Measurements from ENCODE around the gene CAB39.

DNA sequence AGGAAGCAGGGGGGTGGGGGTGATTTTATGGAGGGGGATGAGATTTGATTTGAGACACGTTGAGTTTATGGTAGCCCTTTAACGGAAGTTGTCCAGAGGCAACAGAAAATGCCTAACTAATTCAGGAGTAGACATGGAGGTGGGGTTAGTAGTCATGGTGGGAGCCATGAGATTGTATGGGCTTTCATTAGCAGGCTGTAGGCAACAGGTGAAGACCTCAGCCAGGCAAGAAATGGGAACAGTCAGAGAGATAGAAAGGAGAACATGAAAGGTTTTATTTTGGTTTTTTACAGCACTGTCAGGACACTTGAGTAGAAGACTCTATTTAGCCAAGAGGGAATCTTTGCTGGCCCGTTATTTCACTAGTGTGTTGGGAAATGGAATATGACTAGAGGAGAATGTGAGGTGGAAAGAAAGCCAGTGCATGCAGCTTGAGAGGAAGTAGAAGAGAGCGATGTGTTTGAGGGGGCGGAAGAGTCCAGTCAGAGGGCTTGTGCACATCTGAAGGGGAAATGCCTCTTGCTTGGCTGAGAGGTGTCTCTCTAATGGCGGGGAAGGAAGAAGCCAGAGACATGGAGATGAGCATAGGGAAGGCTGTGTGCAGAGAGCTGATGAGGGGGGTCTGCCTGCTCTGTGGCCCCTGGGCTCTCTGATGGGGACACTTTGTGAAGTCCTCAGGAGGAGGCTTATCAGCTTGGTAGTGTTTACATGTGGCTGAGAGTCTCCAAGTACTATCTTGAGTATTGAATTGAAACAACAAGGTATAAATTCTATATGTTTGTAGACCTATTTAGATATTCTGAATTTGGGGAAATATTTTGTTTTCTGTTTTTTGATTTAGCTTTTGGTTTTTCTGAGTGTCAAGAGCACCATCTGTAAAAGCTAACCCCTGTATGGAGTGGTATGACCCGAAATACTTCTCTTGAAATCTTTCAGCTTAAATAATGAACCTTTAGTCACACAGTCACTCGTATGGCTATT, 85.2 kb downstream of the CAB39 start:
- TF ChIP-seq, protein P1, sequence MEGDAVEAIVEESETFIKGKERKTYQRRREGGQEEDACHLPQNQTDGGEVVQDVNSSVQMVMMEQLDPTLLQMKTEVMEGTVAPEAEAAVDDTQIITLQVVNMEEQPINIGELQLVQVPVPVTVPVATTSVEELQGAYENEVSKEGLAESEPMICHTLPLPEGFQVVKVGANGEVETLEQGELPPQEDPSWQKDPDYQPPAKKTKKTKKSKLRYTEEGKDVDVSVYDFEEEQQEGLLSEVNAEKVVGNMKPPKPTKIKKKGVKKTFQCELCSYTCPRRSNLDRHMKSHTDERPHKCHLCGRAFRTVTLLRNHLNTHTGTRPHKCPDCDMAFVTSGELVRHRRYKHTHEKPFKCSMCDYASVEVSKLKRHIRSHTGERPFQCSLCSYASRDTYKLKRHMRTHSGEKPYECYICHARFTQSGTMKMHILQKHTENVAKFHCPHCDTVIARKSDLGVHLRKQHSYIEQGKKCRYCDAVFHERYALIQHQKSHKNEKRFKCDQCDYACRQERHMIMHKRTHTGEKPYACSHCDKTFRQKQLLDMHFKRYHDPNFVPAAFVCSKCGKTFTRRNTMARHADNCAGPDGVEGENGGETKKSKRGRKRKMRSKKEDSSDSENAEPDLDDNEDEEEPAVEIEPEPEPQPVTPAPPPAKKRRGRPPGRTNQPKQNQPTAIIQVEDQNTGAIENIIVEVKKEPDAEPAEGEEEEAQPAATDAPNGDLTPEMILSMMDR (IDR thresholded peaks at IDR 0.05), result no peak
- no peak for TF ChIP-seq POLR2A (IDR thresholded peaks at IDR 0.05)
